ENCODE measurements around the gene VTI1A. TPM values are rescaled to one million over a fixed set of nuclear protein-coding genes. Genes with fewer than 3 reads are reported as not detected.

VTI1A gene
- total RNA-seq, 6 experiments from 2014 or later, result 23.6 to 27.9 (median 24.9) TPM

DNA sequence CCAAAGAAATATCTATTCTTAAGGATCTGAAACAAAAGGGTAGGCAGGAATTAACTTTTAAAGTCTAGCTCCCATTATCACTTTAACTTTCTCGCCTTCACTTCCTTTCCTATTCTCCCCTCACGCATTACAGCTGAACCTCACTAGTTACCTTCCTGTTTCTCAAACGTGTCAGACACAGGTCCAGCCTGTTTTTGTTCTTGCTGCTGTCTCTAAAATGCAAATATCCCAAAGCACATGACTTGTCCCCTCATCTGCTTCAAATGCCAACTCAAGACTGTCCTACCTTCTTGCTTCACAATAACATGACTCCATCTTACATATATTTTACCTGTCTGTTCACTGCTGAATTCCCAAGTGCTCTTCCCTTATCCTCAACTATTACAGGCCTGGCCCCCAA, 17.9 kb upstream of the VTI1A start:
- Mint-ChIP-seq H3K27ac (no peak overlapping the region), H3K4me3 (no peak overlapping the region), H3K9me3 (no peaks in the 10 kb centered on the region), H3K4me1 (ENCODE audit: low read depth) (no peaks in the 10 kb centered on the region), H3K36me3 (ENCODE audit: low read depth) (peaks cover 9% of the 10 kb centered on the region), H3K27me3 (ENCODE audit: insufficient read depth) (no peaks in the 10 kb centered on the region)
- TF ChIP-seq, protein P1, sequence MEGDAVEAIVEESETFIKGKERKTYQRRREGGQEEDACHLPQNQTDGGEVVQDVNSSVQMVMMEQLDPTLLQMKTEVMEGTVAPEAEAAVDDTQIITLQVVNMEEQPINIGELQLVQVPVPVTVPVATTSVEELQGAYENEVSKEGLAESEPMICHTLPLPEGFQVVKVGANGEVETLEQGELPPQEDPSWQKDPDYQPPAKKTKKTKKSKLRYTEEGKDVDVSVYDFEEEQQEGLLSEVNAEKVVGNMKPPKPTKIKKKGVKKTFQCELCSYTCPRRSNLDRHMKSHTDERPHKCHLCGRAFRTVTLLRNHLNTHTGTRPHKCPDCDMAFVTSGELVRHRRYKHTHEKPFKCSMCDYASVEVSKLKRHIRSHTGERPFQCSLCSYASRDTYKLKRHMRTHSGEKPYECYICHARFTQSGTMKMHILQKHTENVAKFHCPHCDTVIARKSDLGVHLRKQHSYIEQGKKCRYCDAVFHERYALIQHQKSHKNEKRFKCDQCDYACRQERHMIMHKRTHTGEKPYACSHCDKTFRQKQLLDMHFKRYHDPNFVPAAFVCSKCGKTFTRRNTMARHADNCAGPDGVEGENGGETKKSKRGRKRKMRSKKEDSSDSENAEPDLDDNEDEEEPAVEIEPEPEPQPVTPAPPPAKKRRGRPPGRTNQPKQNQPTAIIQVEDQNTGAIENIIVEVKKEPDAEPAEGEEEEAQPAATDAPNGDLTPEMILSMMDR (IDR thresholded peaks at IDR 0.05), result no peak
- no peak for DNase-seq

DNA sequence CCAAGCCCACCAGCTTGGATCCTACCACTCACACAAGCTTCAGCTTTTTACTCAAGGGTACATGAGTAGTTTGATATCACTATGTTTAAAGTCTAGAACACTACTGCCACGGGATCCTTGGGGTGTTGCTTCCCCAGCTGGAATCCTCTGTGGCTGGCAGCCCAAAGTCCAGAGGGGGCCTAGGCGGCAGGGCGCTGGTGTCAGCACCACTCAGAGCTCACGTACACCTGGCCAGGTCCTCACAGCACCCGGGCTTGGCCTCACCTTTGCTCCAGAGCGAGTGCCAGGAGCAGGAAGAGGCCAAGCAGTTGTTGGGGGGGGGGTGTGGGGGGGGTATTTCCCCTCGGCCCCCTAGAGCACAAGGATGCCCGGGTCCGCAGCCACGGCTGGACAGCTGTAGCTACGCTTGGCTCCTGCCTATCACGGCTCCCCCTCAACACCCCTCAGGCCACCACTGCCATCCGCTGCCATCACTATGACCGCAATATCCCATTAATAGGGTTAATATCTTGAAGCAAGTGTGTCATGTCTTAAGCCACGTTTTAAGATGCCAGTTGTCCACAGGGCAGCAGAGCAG, 17.3 kb upstream of the VTI1A start:
- no peak overlapping the region for H3K4me3 Mint-ChIP-seq
- H3K36me3 Mint-ChIP-seq (ENCODE audit: low read depth), result peaks cover 9% of the 10 kb centered on the region
- H3K27ac Mint-ChIP-seq, result no peak overlapping the region
- H3K4me1 Mint-ChIP-seq (ENCODE audit: low read depth), result no peaks in the 10 kb centered on the region
- TF ChIP-seq, protein P1 (IDR thresholded peaks at IDR 0.05), result no peak
- no peaks in the 10 kb centered on the region for H3K9me3 Mint-ChIP-seq
- H3K27me3 Mint-ChIP-seq (ENCODE audit: insufficient read depth), result no peaks in the 10 kb centered on the region
- DNase-seq, result no peak

DNA sequence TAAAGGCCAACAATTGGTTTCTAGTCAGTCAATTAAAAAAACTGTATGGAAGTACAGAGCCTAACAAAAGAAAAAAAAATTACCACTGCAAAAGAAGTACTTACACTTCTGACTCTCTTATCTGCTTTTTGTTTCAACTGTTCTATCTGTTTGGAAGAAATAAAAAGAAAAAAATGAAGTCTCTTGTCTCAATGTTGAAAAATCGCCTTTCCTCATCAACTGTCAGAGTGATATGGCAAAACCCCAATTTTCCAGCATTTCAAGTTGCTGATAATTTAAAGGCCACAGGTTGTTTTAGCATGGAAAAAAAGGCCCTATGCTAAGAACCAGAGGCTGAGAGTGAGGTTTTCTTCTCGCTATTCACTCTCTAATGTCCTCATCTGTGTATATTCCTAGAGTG, 13.9 kb upstream of the VTI1A start:
- Mint-ChIP-seq H3K4me3 (no peak overlapping the region), H3K36me3 (ENCODE audit: low read depth) (peaks cover 9% of the 10 kb centered on the region)

DNA sequence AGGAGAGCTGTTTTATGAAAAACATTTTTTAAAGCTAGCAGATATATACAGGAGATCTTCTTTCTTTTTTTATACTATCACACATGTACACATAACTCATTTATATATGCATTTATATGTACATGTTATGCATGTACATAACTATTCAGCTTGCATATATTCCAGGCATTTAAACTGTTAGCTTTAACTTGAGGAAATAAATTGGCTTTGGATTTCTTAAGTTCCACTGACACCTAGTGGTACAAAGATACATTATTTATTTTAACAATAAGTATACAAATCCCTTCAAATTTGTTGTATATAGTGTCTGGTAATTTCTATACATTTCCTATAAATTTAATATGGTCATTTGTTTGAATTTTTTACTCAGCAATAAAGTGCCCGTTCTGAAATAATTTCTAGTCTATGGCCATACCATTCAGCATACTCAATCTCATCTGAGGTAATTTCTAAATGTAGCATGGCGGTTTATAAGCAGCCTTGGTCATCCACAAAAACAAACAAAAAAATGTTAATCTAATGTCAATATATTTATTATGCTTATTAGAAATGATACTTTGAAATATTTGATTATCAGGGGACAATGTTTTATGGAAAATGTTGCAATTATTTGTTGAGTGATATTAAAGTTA, 11.9 kb upstream of the VTI1A start:
- Mint-ChIP-seq H3K9me3 (no peaks in the 10 kb centered on the region), H3K4me3 (no peak overlapping the region), H3K4me1 (ENCODE audit: low read depth) (no peaks in the 10 kb centered on the region), H3K27ac (no peak overlapping the region), H3K27me3 (ENCODE audit: insufficient read depth) (no peaks in the 10 kb centered on the region), H3K36me3 (ENCODE audit: low read depth) (peaks cover 9% of the 10 kb centered on the region)
- DNase-seq, result peak; percentile 37
- TF ChIP-seq, protein P1 (IDR thresholded peaks at IDR 0.05), result peak; percentile 86

More for the DNA sequence above, 13.9 kb upstream of the VTI1A start:
- Mint-ChIP-seq H3K4me1 (ENCODE audit: low read depth) (no peaks in the 10 kb centered on the region), H3K9me3 (no peaks in the 10 kb centered on the region), H3K27me3 (ENCODE audit: insufficient read depth) (no peaks in the 10 kb centered on the region), H3K27ac (no peak overlapping the region)
- TF ChIP-seq, protein P1 (IDR thresholded peaks at IDR 0.05), result no peak
- DNase-seq, result no peak

DNA sequence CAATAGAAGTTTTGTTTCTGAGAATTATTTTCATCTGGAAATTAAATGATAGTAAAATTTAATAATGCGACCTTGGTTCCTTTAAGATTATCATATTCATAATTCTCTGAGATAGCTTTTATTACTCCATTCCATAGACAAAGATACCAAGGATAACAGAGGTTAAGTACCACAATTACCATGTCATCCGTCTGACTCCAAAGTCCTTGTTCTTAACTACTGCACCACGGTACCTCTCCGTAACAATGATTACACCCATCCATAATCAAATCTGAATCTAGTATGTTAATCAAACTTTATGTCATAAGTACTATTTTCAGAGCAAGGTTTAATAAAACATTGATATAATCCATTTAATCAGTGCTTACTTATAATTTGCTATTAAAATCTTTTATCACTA, 8.7 kb upstream of the VTI1A start:
- Mint-ChIP-seq H3K27me3 (ENCODE audit: insufficient read depth) (no peaks in the 10 kb centered on the region), H3K27ac (no peak overlapping the region), H3K9me3 (no peaks in the 10 kb centered on the region), H3K4me3 (no peak overlapping the region), H3K36me3 (ENCODE audit: low read depth) (peaks cover 18% of the 10 kb centered on the region), H3K4me1 (ENCODE audit: low read depth) (no peaks in the 10 kb centered on the region)
- no peak for DNase-seq
- TF ChIP-seq, protein P1 (IDR thresholded peaks at IDR 0.05), result no peak
